Effector CD4-positive, alpha-beta T cell (primary cell): ENCODE results near the gene MOBP.
"Not testable (repeated sequence)": the region's sequence is repeated elsewhere in the genome, so short reads cannot be mapped to it uniquely, and the experiment has no call there.

Experiments
- DNase-seq: peaks from one replicate; pipeline ENCODE4 v3.0.0-alpha.2; 2020

The MOBP gene

DNA sequence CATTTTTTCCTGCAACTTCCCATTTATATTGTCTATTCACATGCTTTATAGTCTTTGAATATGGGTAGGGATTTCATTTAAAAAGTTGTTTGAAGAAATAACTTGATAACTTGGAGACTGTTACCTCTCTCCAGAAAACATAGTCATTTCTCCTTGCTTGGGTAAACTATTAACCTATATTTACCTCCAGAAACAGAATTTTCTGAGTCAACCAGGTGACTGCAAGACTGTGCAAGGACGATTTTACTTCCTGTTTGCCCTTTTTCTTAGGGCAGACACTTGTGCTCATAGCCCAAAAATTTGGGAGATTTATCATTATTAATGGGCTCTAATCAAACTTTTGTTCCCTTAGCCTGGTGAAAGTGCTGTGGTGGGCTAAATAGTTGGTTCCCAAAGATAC lies 14.3 kb upstream of the MOBP start:
- no peak for DNase-seq

DNA sequence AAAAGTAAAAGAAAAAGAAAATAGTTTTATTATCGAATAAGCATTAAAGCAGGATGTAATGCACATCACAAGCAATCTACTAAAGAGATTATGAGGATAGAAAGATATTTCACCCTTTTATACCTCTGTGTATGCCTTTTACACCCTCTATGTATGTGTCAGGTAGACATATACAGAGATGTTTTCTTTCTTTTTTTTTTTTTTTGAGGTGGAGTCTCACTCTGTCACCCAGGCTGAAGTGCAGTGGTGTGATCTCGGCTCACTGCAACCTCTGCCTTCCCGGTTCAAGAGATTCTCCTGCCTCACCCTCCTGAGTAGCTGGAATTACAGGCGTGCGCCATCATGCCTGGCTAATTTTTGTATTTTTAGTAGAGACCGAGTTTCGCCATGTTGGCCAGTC lies 13.6 kb upstream of the MOBP start:
- DNase-seq: not testable (repeated sequence)

DNA sequence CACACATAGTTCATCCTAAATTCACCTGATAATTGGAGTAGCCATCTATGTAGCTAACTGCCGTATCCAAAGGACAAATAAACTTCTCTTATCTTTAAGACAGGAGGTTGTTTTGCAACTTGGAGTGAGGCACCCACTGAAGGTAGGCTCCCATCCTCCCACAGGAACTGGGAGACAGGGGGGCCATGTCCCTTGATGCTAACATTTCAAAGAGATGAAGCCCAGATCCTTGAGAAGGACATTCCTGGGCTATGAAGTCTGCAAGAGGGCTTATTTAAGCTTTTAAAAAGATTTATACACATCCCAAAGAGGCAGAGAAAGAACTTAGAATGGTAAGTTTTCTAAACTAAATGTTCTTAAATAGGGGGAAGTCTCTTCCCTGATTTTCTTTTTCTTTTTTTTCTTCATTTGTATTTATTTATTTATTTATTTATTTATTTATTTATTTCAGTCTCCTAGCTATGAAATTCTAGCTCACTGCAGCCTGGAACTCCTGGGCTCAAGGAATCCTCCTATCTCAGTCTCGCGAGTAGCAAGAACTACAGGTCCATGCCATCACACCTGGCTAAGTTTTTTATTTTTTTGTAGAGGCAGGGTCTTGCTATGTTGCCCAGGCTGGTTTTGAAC lies 12.8 kb upstream of the MOBP start:
- no peak for DNase-seq

DNA sequence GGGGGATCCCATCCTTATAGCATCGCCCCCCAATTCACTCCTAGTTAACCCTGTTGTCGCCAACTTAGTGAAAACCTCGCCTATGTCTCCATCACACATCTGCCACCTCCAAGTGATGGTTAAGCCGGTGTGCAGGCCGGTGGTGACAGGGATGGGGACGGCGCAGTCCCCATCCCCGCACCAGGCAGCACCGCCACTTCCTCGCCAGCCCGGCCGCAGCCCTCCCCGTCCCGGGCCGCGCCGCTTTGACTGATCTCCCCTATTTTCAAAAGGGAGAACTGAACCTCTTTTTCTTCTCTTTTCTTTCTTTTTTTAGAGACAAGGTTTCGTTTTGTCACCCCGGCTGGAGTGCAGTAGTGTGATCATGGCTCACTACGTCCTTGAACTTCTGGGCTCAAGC lies 11.3 kb upstream of the MOBP start:
- no peak for DNase-seq

DNA sequence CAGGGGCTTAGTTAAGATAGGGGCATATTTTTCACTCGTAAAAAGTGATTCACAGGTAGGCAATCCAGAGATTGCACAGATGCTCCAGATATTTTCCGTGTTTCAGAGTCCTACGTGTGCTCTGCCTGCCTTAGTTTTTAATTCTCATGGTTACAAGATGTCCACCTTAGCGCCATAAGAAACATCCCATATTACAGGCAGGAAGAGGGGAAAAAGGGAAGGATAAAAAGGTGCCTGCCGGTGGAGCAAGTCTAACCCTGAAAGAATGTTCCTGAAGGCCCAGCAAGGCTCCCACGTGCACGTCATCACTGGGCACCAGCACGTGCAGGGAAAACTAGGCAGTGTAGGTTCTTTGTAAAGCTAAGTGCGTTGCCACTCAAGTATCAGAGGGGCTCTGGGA lies 10.1 kb upstream of the MOBP start:
- no peak for DNase-seq

DNA sequence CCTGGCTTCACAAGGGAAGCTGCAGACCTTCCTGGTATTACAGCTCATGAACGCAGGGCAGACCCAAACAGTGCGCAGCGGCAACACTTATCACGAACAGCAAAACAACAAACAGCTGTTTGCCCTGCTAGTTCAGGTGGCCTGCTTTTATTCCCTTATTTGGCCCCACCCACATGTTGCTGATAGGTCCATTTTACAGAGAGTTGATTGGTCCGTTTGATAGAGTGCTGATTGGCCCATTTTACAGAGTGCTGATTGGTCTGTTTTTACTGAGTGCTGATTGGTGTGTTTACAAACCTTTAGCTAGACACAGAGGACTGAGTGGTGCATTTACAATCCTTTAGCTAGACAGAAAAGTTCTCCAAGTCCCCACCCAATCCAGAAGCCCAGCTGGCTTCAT lies 8.9 kb upstream of the MOBP start:
- DNase-seq: not testable (repeated sequence)

DNA sequence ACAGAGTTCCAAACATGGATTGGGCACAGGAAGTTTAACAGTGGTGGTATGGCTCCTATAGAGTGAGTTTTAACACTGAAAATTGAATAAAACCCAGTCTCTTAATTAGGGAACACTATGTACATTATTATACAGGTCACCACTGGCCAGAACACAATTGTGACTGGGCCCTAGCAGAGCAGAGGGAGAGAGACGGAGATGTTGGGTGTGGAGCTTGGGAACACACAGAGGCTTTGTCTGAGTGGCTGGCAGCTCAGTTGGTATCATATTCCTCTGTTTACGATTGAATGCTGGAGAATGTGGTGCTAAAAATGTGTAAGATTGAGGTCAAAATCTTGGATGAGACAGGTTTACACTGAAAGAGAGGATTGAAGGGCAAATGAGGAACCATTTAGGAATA lies 6.8 kb upstream of the MOBP start:
- DNase-seq: no peak

DNA sequence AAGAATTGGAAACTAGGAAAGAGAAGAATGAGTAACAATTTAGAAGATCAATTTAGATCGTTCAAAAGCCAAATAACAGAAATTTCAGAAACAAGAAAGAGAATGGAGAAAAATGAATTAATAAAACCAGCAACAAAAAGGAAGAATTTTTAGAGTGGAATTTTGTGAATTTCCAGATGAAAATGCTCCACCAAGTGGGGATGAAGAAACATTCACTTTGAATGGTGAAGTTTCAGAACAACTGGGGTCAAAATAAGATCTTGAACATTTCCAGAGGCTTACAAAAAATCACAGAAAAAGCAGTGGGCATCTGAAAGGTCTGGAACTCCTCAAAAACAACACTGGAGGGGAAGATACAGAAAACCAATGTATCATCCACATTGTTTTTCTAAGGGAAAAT lies 4.2 kb upstream of the MOBP start:
- DNase-seq: no peak

DNA sequence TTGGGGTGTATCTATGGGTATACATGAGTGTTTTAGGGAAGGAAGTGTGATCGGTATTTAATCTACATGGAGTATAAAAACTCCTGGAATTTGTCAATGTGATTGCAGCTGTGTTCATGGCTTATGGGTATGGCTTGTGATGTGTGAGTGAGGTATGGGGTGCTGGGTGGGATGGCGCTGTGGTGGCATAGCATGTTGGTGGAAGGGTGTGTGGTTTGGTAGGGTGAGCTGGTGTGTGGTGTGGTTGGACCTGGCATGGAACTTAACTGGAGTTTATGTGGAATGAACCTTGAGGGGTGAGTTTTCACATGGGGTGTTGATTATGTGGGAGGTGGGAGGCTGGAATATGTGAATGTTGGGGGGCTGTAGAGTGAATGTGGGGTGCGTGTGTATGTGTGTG lies 492 bp upstream of the MOBP start:
- no peak for DNase-seq

DNA sequence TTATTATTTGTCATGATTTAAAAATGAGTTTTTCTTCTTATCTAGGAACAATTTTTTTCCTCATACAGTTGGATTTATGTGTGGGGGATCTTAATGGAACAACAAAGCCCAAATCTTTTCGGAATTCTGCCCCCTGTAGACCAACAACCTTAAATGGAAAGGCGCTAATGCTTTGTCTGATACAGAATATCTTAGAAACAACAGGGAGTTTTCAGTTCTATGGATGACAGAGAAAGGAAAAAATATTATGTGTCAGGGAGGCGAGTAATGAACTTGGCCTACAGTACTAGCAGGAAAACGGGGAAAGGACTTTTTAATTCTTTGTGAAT lies 592 bp downstream of the MOBP start:
- no peak for DNase-seq

DNA sequence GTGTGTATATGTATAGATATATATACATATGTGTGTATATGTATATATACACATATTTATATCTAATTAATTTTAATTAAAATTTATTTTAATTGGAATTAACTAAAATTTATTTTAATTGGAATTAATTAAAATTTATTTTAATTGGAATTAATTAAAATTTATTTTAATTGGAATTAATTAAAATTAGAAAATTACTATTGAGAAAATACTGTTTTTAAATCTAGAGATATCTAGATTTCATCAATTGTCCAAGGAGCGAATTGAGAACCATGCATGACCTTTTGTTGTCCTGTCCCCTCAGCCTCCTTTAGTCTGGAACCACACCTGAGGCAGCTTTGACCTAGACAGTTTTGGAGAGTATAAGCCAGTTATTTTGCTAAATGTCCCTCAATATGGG lies 1.8 kb downstream of the MOBP start:
- no peak for DNase-seq

DNA sequence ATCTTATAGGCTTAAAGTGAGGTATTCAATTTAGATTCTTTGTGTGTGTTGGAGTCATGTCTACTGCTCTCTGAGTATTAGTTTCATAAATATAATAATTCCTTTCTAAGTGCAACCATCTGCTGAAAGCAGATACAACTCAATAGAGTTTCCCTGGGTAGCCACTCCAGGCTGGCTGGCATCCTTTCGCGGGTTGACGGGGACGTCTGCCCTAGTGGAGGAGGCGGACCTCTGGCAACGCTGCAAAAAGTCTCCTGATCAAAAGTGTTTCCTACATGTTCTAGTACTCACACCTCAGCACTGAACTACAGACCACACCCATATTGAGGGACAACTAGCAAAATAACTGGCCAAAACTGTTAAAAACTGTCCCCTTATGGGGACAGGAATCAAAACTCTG lies 2.5 kb downstream of the MOBP start:
- no peak for DNase-seq

DNA sequence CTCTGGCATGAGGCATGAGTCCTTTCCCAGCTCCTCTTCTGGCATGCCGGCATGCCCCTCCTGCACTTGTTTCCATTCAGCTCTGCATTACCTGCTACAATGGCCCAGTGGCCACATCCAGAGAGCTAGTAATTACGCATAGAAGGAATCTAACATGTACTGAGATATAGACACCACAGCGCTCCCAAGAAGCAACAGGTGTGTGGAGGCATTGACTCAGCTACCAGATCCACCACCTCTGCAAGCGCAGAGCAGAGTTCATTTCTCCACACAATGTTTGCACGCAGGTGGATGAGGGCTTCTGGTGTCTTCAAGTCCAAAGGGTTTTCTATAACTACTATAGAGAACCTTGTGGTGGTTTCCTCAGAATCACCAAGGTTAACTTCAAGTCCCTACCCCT lies 4.2 kb downstream of the MOBP start:
- DNase-seq: no peak

DNA sequence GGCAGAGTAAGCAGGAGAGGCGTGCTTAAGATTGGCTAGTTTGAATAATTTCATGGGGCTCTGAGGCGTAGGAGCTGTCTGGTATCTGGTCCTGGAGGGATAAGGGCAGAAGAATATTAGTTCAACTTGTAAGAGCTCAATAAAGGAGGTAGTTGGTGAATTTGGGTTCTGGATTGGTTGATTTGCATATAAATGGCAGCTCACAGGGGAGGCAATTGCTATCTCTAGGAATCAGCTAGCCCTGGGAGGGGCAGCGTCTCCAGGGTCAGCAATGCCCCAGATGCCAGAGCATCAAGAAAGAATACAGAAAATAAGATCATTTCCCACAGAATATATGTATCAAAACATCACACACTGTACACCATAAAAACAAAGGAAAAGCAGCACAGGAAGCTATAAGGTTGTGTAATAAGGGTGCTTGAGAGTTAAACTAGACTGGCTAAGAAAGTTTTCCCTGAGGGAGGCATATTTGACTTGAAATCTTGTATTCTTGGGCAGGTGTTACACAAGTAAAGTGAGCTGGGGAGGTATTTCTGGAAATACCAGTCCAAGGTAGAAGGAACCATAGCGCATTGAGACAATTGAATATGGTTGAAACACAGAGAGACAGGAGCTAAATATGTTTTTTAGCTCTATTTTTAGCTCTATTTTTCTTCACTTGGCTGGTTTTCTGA lies 6.1 kb downstream of the MOBP start:
- no peak for DNase-seq

DNA sequence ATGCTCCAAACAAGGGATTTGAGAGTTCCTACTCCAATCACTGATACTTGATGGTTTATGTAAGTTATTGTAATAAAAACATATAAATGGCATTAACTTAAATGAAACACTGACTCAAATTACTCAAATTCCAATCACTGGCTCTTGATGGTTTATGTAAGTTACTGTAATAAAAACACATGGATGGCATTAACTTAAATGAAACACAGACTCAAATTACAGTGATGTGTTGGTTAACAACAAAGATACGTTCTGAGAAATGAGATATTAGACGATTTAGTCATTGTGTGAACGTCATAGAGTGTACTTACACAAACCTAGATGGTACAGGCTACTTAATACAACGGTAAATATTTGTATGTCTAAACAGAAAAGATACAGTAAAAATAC lies 6.6 kb downstream of the MOBP start:
- DNase-seq: no peak

DNA sequence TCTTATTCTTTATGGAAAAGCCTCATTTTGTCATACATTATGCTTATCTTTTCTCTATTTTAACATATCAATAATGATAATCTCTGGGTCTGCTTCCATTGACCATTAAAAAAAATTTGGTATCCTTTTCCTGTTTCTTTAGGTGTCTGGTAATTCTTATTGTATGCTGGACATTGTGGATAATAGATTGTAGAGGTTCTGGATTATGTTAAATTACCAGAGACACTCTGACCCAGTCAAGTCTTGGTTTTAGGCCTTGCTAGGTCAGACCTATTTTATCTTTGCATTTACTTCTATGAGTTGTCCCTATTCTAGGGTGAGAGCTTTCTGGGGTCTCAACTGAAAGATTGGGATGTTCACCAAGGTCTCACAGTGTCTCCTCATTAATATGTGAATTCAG lies 9.3 kb downstream of the MOBP start:
- no peak for DNase-seq

DNA sequence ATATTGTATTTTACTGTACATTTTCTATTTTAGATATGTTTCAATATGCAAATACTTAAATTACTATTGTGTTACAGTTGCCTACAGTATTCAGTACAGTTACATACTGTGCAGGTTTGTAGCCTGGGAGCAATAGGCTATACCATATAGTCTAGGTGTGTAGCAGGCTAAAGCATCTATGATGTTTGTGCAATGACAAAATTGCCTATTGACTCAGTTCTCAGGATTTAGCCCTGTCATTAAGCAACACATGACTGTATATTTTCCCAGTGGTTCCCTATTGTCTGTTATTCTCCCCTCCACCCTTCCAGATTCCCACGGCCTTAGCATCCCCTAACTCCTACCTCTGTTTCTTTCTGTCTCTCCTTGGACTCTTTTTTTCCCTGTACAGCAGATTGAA lies 10.7 kb downstream of the MOBP start:
- no peak for DNase-seq

DNA sequence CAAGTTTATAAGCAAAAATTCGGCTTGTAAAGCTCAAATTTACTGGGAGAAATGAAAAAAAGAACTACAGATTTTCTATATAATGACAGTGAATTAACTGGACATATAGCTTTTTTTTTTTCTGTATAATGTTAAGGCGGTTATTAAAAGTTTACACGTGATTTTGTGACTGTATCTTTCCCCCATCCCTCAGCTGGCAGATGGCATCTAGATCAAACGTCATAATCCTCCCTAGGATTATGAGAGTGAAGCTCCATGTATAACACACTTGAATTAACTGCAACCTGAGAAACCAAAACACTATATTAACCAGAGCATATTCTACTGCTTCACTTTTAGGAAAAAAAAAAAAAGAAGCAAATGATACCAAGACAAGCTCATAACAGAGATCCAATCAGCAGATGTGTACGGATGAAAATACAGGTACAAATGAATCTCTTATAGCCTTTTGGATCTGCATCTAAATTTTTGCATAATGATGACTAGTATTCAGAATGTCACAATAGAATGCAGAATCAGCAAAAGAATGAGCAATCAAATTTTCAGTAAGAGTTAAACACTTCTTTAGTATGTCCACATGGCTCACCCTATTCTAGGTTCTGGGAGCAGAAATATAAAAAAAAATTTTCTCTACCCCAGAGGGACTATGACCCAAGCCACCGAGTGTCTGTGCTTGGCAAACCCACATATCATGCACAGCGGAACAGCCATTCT lies 12.4 kb downstream of the MOBP start:
- no peak for DNase-seq

DNA sequence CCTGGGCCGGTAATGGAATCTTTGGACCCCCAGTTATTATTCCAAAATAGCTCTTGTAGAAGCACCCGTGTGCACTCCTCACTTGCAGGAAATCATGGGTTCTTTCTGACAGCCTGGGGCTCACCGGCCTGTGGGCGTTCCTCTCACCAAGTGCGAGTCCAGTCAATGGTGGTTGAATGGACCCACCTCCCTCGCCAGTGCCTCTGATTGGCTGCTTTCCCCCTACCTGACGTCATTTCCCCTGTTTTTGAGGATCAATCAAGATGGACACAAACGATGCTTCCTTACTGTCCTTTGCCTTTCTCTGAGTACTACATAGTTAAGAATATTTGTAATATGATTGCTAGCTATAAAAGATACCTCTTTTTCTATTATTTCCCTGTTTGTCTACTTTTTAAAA lies 18.1 kb downstream of the MOBP start:
- DNase-seq: no peak

DNA sequence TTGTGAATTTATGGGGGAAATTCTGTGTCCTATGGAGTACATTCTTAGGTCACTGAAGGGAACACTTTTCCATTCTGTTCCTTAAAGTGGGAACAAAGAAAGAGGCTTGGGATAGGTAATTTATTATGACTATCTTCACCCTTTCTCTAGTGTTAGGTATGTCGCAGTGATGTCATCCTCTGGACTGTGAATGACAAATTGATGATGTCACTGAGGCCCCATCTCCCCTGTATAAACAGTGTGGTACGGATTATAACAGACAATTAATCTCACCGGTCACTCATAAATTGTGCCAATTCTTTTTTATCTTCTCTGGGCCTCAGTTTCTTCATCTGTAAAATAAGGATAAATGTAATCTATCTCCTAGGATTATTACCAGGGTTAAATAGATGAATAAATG lies 23.5 kb downstream of the MOBP start:
- DNase-seq: no peak

DNA sequence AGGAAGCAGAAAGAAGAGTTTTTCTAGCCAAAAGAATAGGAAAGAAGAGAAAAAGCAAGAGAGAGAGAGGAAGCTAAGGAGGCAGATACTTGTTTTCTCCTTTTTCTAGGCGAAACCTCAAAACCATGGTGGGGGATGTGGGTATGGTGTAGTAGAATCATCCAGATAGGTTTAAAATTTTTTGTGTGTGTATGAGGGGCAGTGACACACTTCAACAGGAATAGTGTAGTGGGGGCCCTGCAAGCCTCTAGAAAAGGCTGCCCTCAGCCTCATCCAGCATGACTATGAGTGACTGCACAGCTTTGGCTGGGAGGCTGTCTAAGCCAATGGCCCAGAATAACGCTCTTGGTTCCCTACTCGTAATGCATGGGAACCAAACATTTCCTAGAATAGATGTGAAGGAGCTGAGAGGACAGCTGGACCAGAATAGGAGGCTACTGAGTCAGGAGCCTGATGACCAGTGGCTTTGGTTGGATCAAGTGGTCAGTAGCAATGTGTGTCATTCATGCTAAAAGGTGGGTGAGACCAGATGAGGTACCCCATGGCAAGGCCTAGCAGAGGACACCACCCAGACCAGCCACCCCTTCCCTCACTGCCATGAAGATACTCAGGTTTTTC lies 24.4 kb downstream of the MOBP start:
- DNase-seq: no peak

DNA sequence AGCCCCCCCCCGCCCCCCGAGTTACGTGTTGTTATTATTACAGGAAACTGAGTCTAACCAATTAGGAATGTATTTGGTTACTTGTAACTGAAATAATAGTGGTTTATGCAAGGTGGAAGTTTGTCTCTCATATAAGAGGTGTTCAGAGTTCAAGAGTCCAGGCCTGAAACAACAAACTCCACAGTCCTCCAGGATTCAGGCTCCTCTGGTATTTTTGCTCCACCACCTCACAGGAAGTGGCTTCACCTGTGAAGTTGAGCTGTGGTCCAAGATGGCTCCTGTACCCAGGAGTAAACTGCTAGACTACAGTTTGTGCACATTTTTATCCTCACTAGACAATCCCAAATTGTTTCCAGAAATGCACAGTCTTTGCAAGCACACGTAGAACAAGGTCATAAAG lies 27.3 kb downstream of the MOBP start:
- DNase-seq: no peak

DNA sequence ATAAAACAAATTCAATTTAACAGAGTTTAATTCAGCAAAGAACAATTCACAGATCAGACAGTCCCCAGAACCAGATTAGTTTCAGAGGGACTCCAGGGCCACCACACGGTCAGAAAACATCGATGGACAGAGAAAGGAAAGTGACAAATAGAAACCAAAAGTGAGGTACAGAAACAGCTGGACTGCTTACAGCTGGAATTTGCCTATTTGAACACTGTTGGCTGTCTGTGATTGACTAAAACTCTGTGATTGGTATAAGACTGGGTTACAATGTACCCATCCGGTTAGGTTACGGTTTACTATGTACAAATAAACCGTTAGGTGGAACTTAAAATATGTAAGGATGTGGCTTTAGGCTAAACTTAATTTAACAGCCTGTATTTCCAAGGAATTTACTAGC lies 30.3 kb downstream of the MOBP start:
- no peak for DNase-seq

DNA sequence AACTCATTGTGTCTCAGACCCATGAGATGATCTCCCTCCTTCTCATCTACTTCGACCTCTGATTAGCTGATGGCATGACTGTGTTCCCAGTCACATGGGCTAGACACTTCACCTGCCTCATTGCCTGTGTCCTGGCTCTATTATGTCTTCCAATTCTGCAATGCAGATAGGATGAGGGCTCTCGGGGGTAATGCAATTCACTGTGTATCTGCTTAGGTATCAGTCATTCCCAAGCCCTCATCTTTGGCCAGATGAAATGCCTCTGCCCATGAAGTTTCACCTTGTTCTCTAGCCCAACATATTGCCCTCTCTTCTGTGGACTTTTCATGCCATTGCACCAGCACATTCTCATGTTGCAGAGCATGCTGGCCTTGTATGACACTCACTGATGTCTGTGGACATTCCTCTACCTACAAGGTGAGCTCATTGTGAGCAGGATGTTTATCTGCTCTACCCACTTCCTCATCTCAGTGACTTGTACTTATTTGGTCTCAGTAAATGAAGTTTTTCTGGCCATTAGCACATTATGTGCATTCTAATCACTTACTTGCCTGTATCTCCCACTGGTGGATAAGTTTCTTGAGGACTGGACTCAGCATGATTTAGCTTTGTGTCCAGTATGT lies 32.3 kb downstream of the MOBP start:
- DNase-seq: no peak
